ENCODE measurements around the gene NFYC. TPM values are rescaled to one million over a fixed set of nuclear protein-coding genes. Genes with fewer than 3 reads are reported as not detected.

Gene NFYC
- total RNA-seq, 1 donor from 2014 or later = 101 TPM

- Mint-ChIP-seq H3K27ac (no peak overlapping the region), H3K36me3 (no peaks in the 10 kb centered on the region), H3K27me3 (ENCODE audit: low read depth) (peaks cover 9% of the 10 kb centered on the region), H3K9me3 (no peaks in the 10 kb centered on the region), H3K4me1 (peaks cover 7% of the 10 kb centered on the region), H3K4me3 (no peak overlapping the region)
- TF ChIP-seq, protein P1, sequence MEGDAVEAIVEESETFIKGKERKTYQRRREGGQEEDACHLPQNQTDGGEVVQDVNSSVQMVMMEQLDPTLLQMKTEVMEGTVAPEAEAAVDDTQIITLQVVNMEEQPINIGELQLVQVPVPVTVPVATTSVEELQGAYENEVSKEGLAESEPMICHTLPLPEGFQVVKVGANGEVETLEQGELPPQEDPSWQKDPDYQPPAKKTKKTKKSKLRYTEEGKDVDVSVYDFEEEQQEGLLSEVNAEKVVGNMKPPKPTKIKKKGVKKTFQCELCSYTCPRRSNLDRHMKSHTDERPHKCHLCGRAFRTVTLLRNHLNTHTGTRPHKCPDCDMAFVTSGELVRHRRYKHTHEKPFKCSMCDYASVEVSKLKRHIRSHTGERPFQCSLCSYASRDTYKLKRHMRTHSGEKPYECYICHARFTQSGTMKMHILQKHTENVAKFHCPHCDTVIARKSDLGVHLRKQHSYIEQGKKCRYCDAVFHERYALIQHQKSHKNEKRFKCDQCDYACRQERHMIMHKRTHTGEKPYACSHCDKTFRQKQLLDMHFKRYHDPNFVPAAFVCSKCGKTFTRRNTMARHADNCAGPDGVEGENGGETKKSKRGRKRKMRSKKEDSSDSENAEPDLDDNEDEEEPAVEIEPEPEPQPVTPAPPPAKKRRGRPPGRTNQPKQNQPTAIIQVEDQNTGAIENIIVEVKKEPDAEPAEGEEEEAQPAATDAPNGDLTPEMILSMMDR (IDR thresholded peaks at IDR 0.05; ENCODE audit: unreplicated experiment) = no peak
- no peak for DNase-seq (ENCODE audit: low spot score in 2 of 2, unreplicated experiment in 2 of 2)
These were observed 102.5 kb downstream of the NFYC start for GRCh38 chr1:40794048-40794447.

GRCh38 chr1:40794974-40795715, 103.6 kb downstream of the NFYC start:
- TF ChIP-seq, protein P1 (IDR thresholded peaks at IDR 0.05; ENCODE audit: unreplicated experiment) = no peak
- peaks cover 9% of the 10 kb centered on the region for H3K27me3 Mint-ChIP-seq (ENCODE audit: low read depth)
- H3K4me1 Mint-ChIP-seq = peaks cover 17% of the 10 kb centered on the region
- no peaks in the 10 kb centered on the region for H3K9me3 Mint-ChIP-seq
- no peaks in the 10 kb centered on the region for H3K36me3 Mint-ChIP-seq
- no peak overlapping the region for H3K4me3 Mint-ChIP-seq
- no peak overlapping the region for H3K27ac Mint-ChIP-seq
- DNase-seq (ENCODE audit: low spot score in 2 of 2, unreplicated experiment in 2 of 2) = no peak

DNA sequence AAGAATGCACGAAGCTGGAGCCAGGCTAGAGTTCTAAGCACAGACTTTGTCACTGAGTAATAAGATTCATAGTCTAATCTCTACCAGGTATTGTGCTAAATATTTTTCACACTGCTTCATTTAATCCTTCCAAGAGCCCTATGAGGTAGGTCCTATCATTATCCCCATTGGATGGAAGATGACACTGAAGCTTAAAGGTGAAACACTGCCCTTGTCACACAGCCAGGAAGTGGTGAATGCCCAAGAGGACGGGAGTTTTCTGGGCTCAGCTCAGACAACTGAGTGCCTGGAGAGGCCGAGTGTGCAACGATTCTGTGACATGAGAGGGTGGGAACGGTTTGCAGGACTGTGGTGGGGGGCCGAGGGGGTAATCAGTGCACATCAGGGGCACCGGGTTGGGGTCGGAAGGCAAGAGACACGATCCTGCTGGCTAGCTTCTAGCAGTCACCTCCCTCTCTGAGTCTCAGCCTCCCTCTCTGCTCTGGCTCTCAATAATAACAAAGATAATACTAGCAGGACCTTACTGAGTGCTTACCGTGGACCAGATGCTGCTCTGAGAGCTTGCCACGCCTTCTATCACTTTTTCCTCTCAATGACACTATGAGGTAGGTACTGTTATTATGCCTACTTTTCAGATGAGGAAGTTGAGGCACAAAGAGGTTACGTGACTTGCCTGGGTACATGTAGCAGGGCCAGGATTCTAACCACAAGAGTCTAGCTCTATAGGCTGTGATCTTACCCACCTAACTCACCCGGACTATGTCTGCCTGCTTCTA, 104.5 kb downstream of the NFYC start:
- TF ChIP-seq, protein P1 (IDR thresholded peaks at IDR 0.05; ENCODE audit: unreplicated experiment) = no peak
- Mint-ChIP-seq H3K36me3 (no peaks in the 10 kb centered on the region), H3K4me1 (peaks cover 24% of the 10 kb centered on the region), H3K4me3 (no peak overlapping the region), H3K9me3 (no peaks in the 10 kb centered on the region), H3K27me3 (ENCODE audit: low read depth) (peaks cover 11% of the 10 kb centered on the region), H3K27ac (no peak overlapping the region)
- DNase-seq (ENCODE audit: low spot score in 2 of 2, unreplicated experiment in 2 of 2) = no peak

DNA sequence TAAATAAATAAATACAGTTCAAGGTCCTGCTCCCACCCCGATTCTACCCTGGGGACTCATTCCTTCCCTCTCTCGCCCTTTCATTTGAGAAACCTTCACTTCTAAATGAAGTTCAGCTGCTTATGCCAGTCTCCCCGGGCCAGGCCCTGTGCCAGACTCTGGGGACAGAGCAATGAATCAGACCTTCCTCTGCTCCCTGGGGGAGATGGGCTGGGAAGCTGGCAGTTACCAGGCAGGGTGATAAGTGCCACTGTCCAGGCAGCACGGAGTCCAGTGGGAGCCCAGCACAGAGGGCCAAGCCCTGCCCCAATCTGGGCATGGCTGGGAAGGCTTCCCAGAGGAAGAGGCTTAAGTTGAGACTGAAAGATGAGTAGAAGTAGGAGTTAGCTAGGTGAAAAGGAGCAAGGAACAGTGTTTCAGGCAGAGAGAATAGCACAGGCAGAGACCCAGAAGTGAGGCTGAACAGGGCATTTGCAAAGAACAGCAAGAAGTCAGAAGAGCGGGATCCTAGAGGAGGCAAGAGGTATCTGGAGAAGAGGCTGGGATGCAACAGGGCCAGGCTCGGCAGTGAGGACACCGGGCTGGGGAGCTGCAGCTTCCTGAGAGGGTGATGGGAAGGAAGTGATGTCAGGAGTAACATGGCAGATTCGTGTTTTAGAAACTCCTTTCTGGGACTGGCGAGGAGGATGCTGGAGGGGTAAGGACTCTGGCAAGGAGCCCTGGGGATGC, 105.6 kb downstream of the NFYC start:
- no peak overlapping the region for H3K27ac Mint-ChIP-seq
- peaks cover 11% of the 10 kb centered on the region for H3K27me3 Mint-ChIP-seq (ENCODE audit: low read depth)
- no peaks in the 10 kb centered on the region for H3K9me3 Mint-ChIP-seq
- H3K4me1 Mint-ChIP-seq = peaks cover 31% of the 10 kb centered on the region
- H3K4me3 Mint-ChIP-seq = no peak overlapping the region
- DNase-seq (ENCODE audit: low spot score in 2 of 2, unreplicated experiment in 2 of 2) = no peak
- H3K36me3 Mint-ChIP-seq = no peaks in the 10 kb centered on the region
- TF ChIP-seq, protein P1 (IDR thresholded peaks at IDR 0.05; ENCODE audit: unreplicated experiment) = no peak

- Mint-ChIP-seq H3K9me3 (no peaks in the 10 kb centered on the region), H3K27me3 (ENCODE audit: low read depth) (peaks cover 11% of the 10 kb centered on the region), H3K4me3 (no peak overlapping the region), H3K27ac (no peak overlapping the region), H3K4me1 (peaks cover 31% of the 10 kb centered on the region), H3K36me3 (no peaks in the 10 kb centered on the region)
- TF ChIP-seq, protein P1 (IDR thresholded peaks at IDR 0.05; ENCODE audit: unreplicated experiment) = no peak
- DNase-seq (ENCODE audit: low spot score in 2 of 2, unreplicated experiment in 2 of 2) = no peak
These were observed 106.1 kb downstream of the NFYC start for GRCh38 chr1:40797668-40798010.
